MCF 10A (cell line): ENCODE data around the gene ADAMTS18. TPM values are rescaled to one million over a fixed set of nuclear protein-coding genes. Genes with fewer than 3 reads are reported as not detected.

ENCODE experiments used
- BruUV-seq: library from RNA; stranded (reverse); fragments of 400-500 nt; replicated peaks from 2 replicates; lab custom pipeline; 2021; lab: Mats Ljungman, UMichigan
- CTCF ChIA-PET: fragments of 300-600 bp; sonication (Branson Sonifier 250); formaldehyde crosslinking; extraction: SDS; loops from one replicate; lab custom pipeline; 2021; ENCODE audit warnings: antibody characterized with exemption, inconsistent platforms; lab: Yijun Ruan, JAX
- POLR2A ChIA-PET: fragments of 300-600, 350-650 bp; sonication (Branson Sonifier 250); formaldehyde crosslinking; extraction: SDS; loops from one replicate; lab custom pipeline; 2020; ENCODE audit warnings: antibody characterized with exemption, inconsistent platforms; lab: Yijun Ruan, JAX
- DNase-seq: peaks from one replicate; pipeline ENCODE4 v3.0.0-alpha.2; 2018; ENCODE audit not compliant: unreplicated experiment
- H3K27ac Mint-ChIP-seq: one replicate; pipeline ENCODE4 v1.8.0; 2022; ENCODE audit warnings: mild to moderate bottlenecking, low read depth, mixed read lengths; ENCODE audit not compliant: unreplicated experiment
- H3K27me3 Mint-ChIP-seq: one replicate; pipeline ENCODE4 v1.8.0; 2022; ENCODE audit warnings: mixed read lengths; ENCODE audit not compliant: insufficient read depth, unreplicated experiment
- H3K36me3 Mint-ChIP-seq: one replicate; pipeline ENCODE4 v1.8.0; 2022; ENCODE audit warnings: mild to moderate bottlenecking, moderate library complexity, mixed read lengths; ENCODE audit not compliant: insufficient read depth, unreplicated experiment
- H3K4me1 Mint-ChIP-seq: one replicate; pipeline ENCODE4 v1.8.0; 2022; ENCODE audit warnings: mixed read lengths; ENCODE audit not compliant: insufficient read depth, unreplicated experiment
- H3K4me3 Mint-ChIP-seq: one replicate; pipeline ENCODE4 v1.8.0; 2022; ENCODE audit warnings: mild to moderate bottlenecking, moderate library complexity, mixed read lengths; ENCODE audit not compliant: unreplicated experiment
- H3K9me3 Mint-ChIP-seq: one replicate; pipeline ENCODE4 v1.8.0; 2022; ENCODE audit warnings: mixed read lengths; ENCODE audit not compliant: unreplicated experiment
- intact Hi-C: fragments of 100-400 bp; cut with micrococcal nuclease; formaldehyde crosslinking; loops from 2 replicates; pipeline ENCODE4 v1.14.1; 2022
- total RNA-seq: library from RNA; stranded (reverse); gene quantifications from 2 replicates; pipeline ENCODE4 v1.2.3, GENCODE V29; 2022
- TF ChIP-seq, protein P1 (sequence below): fragments of 200-600 bp; IDR thresholded peaks from one replicate; pipeline ENCODE4 v1.8.0; 2022; ENCODE audit warnings: antibody characterized with exemption, mild to moderate bottlenecking; ENCODE audit not compliant: unreplicated experiment

ADAMTS18 gene
- total RNA-seq, 1 experiment from 2014 or later, result not detected

DNA sequence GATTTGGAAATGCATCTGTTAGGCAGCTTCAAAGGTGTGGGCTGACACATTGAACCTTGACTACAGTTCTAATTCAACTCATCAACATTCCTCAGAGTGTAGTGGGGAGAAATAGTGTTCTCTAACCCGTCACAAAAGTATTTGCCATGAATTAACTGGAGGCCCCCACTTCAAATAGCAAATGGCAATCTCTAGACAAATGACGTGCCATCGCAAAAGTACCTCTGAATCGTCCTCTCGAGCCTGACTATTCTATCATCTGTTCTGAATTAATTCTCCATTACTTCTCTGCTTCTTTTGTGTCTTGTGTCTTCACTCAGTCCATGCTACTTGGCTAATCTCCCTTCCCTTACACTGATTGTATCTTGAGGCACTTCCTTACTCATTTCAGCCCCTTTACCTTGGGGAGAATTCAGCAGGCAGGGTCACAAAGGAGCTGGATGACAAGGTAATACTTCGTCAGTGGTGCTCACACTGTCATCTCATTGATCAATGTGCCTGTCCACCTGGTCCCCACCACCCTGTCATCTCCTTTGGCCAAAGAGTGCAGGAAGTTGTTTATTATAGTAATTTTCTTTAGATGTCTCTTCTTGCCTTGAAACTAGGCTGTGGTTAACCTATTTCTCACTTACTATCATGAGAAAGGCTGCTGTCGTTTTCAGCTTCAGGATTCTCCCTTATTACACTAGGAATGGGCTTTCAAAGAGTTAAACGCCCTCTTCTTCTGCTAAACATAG lies 127.2 kb downstream of the ADAMTS18 start:
- H3K9me3 Mint-ChIP-seq, result no peaks in the 10 kb centered on the region
- CTCF ChIA-PET, result interaction anchor here (0.6 to 1.8 kb wide), 3 partner anchors 20 to 729 kb away, joined by 3 to 6 read pairs (median 3); no protein-coding TSS in a partner anchor
- intact Hi-C loops, result no loop called here
- no peaks in the 10 kb centered on the region for H3K36me3 Mint-ChIP-seq
- POLR2A ChIA-PET, result interaction anchor here (1.7 to 1.9 kb wide), 2 partner anchors 11 to 18 kb away, joined by 7 to 8 read pairs; no protein-coding TSS in a partner anchor
- DNase-seq, result no peak
- peak overlapping the region; percentile 21 for H3K27ac Mint-ChIP-seq
- peaks cover 11% of the 10 kb centered on the region for H3K4me1 Mint-ChIP-seq
- no peaks in the 10 kb centered on the region for H3K27me3 Mint-ChIP-seq
- H3K4me3 Mint-ChIP-seq, result no peak overlapping the region
- BruUV-seq, result no TSS peak
- TF ChIP-seq, protein P1, sequence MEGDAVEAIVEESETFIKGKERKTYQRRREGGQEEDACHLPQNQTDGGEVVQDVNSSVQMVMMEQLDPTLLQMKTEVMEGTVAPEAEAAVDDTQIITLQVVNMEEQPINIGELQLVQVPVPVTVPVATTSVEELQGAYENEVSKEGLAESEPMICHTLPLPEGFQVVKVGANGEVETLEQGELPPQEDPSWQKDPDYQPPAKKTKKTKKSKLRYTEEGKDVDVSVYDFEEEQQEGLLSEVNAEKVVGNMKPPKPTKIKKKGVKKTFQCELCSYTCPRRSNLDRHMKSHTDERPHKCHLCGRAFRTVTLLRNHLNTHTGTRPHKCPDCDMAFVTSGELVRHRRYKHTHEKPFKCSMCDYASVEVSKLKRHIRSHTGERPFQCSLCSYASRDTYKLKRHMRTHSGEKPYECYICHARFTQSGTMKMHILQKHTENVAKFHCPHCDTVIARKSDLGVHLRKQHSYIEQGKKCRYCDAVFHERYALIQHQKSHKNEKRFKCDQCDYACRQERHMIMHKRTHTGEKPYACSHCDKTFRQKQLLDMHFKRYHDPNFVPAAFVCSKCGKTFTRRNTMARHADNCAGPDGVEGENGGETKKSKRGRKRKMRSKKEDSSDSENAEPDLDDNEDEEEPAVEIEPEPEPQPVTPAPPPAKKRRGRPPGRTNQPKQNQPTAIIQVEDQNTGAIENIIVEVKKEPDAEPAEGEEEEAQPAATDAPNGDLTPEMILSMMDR, result no peak

DNA sequence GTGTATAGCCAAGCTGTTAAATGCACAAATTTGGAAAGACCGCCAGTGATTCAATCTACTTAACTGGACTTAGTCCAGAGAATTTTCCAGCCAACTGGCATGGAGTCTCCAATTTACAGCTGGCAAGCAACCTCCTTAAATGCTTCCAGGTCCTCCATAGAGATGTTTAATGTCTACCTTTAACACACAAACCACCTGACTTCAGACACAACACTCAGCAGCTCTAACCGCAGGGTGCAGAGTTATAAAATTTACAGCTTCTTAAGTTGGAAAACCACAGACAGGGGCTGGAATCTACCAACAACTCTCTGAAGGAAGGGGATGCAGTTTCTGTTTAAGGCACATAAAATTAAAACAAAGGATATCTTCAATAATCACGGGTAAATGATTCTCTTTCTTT lies 128.8 kb downstream of the ADAMTS18 start:
- no TSS peak for BruUV-seq
- Mint-ChIP-seq H3K4me3 (no peak overlapping the region), H3K9me3 (no peaks in the 10 kb centered on the region), H3K36me3 (no peaks in the 10 kb centered on the region), H3K4me1 (peaks cover 11% of the 10 kb centered on the region), H3K27me3 (no peaks in the 10 kb centered on the region), H3K27ac (no peak overlapping the region)
- ChIA-PET CTCF (interaction anchor here (0.7 to 1.8 kb wide), 5 partner anchors 8 to 278 kb away, joined by 3 to 6 read pairs (median 3); no protein-coding TSS in a partner anchor), POLR2A (interaction anchor here (0.9 kb wide), 1 partner anchor 71 kb away, joined by 3 read pairs; no protein-coding TSS in a partner anchor)
- DNase-seq, result no peak
- intact Hi-C loops, result no loop called here
- TF ChIP-seq, protein P1, result no peak

- no TSS peak for BruUV-seq
- DNase-seq, result no peak
- no peak overlapping the region for H3K4me3 Mint-ChIP-seq
- no peaks in the 10 kb centered on the region for H3K27me3 Mint-ChIP-seq
- peaks cover 11% of the 10 kb centered on the region for H3K4me1 Mint-ChIP-seq
- CTCF ChIA-PET, result interaction anchor here (0.6 kb wide), 1 partner anchor 102 kb away, joined by 3 read pairs; no protein-coding TSS in a partner anchor
- TF ChIP-seq, protein P1, result no peak
- H3K36me3 Mint-ChIP-seq, result no peaks in the 10 kb centered on the region
- no peak overlapping the region for H3K27ac Mint-ChIP-seq
- H3K9me3 Mint-ChIP-seq, result no peaks in the 10 kb centered on the region
- intact Hi-C loops, result no loop called here
- POLR2A ChIA-PET, result interaction anchor here (0.7 kb wide), 1 partner anchor 91 kb away, joined by 3 read pairs; no protein-coding TSS in a partner anchor
Measured at GRCh38 chr16:77304877-77305276, 130.0 kb downstream of the ADAMTS18 start.

DNA sequence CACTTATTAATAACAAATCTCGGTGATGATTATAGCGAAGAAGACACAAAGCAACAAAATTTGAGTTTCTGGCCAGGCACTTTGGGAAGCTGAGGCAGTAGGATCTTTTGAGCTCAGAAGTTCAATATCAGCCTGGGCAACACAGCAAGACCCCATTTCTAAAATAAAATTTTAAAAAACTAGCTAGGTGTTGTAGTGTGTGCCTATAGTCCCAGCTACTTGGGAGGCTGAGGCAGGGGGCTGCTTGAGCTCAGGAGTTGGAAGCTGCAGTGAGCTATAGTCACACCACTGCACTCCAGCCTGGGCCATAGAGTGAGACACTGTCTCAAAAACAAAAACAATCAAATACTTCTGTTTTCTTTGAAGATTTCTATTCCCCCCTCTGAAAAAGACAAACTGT lies 130.7 kb downstream of the ADAMTS18 start:
- H3K4me1 Mint-ChIP-seq, result peaks cover 18% of the 10 kb centered on the region
- POLR2A ChIA-PET, result no interaction called here
- intact Hi-C loops, result no loop called here

More for the DNA sequence above, 130.7 kb downstream of the ADAMTS18 start:
- H3K36me3 Mint-ChIP-seq, result no peaks in the 10 kb centered on the region
- DNase-seq, result no peak
- no peak overlapping the region for H3K27ac Mint-ChIP-seq
- TF ChIP-seq, protein P1, result no peak
- H3K9me3 Mint-ChIP-seq, result no peaks in the 10 kb centered on the region
- CTCF ChIA-PET, result interaction anchor here (0.7 to 0.8 kb wide), 2 partner anchors 72 to 280 kb away, joined by 5 read pairs; no protein-coding TSS in a partner anchor
- BruUV-seq, result no TSS peak
- no peak overlapping the region for H3K4me3 Mint-ChIP-seq
- no peaks in the 10 kb centered on the region for H3K27me3 Mint-ChIP-seq
